NCI-H2029 treated with DMSO at 0.1 percent for 48 hours (cell line): ENCODE data around the gene SLC19A1.

Experiments
- DNase-seq: peaks from one replicate; lab custom pipeline; 2025; lab: John Stamatoyannopoulos, UW

SLC19A1 gene

DNA sequence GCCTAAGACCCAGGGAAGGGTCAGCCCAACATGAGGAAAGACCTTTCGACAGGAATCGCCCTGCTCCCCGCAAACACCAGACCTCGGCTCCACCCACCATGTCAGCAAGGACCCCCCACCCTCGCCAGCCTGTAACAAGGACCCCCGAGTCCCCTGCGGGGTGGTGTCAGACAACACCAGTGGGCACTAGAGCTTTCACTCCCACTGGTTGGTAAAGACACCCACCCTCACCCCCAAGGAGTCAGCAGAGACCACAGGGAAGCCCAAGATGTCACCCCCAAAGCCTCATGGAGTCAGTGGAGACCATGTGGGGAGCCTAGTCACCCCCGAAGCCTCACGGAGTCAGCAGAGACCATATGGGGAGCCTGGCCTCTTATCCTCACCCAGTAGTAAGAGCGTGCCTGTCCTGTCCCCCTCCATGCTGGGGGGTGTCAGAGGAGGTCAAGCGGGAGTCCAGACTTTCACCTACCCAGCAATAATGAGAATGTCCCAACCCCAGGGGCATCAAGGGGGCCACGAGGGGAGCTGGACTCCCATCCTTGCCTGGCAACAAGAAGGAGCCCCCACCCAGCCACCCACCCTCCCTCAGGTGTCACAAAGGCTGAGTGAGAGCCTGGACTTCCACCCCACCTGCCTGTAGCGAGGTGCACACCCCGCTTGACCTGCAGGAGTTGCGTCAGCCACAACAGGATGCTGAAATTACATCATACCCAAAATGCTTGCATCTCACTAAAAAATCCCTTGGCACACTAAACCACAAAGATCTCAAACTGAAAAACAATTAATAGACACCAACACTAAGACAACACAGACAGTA, 24.8 kb downstream of the SLC19A1 start:
- DNase-seq: no peak

GRCh38 chr21:45516671-45517151, 25.5 kb downstream of the SLC19A1 start:
- no peak for DNase-seq

DNA sequence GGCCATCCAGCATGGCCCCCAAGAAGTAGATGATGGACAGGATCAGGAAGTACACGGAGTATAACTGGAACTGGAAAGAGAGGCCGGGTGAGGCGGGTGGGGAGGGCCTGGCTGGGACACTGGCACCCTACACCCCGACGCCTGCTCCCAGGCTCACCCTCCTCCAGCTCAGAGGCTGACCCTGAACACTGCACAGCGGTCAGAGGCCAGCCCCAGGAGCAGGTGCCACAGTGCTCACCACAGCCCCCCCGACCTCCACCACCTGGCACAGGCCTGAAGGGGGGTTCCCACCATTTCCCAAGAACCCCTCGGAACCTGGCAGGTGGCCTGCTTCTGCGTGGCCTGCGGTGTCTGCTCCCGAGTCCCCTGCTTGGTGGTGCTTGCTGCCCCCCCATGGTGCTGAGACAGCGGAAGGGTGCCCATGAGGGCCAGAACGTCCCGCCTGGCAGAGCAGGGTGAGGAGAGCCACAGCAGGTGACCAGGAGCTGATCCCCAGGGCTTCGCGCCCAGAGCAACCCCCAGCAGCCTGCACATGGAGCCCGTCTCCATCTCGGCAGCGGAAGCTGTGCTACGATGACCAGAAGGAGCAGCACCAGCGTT, 26.1 kb downstream of the SLC19A1 start:
- DNase-seq: no peak

DNA sequence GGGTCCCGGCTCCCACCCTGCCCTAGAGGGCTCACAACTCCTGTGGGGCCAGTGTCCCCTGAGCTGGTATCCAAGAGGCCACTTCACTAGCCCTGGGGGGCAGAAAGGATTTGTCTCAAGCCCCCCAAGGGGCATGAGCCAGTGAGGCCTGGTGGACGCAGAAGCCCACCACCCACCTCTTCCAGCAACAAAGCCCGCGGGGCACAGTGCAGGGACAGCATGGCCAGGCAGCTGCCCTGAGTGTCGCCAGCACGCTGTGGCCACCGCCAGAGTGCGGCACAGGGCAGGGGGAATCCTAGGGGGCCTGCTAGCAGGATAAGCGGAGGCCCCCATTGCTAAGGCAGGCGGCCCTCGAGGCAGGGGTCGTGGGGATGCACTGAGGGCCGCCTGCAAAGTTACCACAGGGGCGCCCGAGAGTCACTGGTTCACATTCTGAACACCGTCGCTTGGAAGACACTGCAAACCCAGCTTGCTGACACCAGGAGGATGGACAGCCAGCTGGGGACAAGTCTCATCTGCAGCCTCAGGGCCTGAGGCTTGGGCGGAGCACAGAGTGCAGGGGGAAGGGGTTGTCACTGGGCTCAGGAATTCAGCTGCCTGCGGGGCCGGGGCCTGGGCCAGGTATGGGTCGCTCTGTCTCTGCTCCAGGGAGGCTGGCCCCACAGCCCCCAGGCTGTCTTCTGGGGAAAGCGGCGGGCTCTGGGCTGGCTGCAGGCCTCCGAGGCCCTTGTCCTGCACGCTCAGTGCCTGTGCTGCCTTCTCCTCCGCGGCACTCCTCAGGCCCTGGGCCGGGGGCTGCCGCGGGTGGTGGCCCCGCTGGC, 26.8 kb downstream of the SLC19A1 start:
- no peak for DNase-seq

- no peak for DNase-seq
Measured at GRCh38 chr21:45514311-45515021, 27.8 kb downstream of the SLC19A1 start.

DNA sequence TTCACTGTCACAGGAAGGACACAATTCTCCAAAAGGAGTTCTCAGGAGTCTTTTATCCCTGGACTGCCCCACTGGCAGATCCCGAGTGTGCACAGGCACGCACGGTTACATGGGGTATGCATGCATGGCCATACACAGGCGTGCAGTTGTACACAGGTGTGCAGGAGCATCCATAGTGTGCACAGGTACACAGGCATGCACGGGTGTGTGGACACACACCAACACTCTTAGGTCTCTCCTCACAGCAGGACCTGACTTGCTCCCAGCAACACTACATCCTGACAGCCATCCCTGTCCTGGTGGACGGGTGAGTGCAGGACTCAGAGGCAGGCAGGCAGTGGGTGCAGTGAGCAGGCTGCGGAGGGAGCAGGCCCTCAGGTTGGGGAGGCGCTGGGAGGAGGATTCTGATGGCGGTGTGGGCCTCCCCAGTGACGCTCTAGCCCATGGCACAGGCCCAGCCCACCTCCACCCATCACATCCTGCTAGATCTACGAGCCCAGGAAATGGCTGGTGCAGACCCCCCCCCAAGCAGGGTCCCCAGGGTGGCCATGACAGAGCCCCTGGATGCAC, 28.4 kb downstream of the SLC19A1 start:
- no peak for DNase-seq

GRCh38 chr21:45513003-45513717, 29.1 kb downstream of the SLC19A1 start:
- no peak for DNase-seq

DNA sequence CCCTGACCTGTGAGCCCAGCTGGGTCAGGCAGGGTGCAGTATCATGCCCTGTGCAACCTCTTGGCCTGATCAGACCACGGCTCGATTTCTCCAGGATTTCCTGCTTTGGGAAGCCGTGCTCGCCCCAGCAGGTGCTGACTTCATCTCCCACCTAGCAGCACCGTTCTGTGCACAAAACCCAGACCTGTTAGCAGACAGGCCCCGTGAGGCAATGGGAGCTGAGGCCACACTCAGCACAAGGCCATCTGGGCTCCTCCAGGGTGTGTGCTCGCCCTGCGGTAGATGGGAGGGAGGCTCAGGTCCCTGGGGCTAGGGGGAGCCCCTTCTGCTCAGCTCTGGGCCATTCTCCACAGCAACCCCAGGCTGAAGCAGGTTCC, 29.6 kb downstream of the SLC19A1 start:
- DNase-seq: no peak

- no peak for DNase-seq
Measured at GRCh38 chr21:45511661-45512431, 30.4 kb downstream of the SLC19A1 start.

GRCh38 chr21:45511007-45511406, 31.2 kb downstream of the SLC19A1 start:
- DNase-seq: no peak

DNA sequence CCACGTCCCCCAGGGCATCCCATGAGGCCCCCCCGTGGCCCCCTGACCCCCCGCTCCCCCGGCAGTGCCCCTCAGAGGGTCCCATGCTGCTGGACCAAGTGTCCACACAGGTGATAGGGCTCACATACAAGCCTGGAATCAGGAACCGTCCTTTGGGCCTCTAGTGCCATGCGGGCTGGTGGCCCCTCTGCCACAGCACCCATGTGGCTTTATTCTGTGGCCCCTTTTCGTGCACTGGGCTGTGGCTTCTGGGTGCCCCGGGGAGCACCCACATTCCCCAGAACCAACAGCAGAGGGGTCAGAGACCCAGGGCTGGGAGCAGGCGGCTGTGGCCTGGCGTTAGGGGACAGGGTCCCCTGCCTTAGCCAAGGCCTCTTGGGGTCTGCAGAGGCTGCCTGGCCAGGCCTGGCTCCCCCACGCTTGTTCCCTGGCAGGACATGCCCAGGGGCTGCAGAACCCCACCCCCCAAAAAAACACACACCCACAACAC, 31.7 kb downstream of the SLC19A1 start:
- DNase-seq: no peak

DNA sequence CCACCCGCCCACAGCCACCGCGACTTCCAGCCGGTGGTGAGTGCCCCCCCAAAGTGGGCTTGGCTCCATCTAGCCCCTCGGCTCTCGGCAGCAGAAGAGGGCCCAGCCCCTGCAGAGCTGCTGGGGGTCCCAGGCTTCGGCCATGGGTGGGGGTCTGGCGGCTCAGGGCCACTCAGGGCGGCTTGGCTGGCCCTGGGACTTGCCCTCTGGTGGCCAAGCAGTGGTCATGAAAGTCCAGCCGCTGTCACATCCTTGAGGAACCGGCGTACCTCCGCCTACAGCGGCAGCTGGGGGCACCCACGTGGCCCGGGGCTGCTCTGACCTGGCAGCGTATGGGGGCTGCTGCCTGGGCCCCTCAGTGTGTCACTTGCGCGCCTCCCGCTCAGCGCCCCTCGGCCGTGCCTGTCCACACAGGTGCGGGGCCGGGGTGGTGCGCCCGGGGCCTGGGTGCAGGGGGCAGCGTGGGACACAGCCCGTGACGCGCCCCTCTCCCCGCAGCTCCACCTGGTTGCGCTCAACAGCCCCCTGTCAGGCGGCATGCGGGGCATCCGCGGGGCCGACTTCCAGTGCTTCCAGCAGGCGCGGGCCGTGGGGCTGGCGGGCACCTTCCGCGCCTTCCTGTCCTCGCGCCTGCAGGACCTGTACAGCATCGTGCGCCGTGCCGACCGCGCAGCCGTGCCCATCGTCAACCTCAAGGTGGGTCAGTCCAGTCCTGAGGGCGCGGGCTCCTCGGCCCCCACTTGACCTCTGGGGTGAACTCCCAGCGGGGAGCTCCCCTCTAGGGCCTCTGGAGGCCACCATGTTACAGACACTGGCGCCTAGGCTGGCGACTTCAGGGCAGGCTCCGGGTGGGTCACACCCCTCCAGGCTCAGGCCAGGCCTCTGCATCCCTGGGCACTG, 32.4 kb downstream of the SLC19A1 start:
- DNase-seq: no peak

- DNase-seq: no peak
Measured at GRCh38 chr21:45508607-45509565, 33.4 kb downstream of the SLC19A1 start.

- DNase-seq: no peak
Measured at GRCh38 chr21:45507888-45508508, 34.2 kb downstream of the SLC19A1 start.

DNA sequence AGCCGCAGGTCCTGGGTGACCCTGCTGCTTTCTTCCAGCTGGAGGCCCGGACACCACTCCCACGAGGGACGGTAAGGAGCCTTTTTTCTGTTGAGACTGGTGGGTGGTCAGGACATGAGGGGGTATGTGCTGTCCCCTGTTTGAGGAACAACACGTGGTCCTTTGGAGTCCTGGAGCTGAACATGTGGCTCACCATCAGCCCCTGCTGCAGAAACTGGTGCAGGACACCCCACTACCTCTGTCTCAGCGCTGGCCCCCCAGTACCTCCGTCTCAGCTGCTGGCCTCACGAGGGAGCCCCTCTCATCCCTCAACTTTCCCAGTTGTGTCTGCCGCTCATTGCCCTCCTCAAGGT, 34.7 kb downstream of the SLC19A1 start:
- DNase-seq: no peak

- DNase-seq: no peak
Measured at GRCh38 chr21:45506836-45507522, 35.3 kb downstream of the SLC19A1 start.

GRCh38 chr21:45506241-45506817, 35.9 kb downstream of the SLC19A1 start:
- no peak for DNase-seq
